OCI-LY7 (cell line): Measurements from ENCODE around the gene ANO4. TPM values are rescaled to one million over a fixed set of nuclear protein-coding genes. Genes with fewer than 3 reads are reported as not detected.

ENCODE experiments used
- BruUV-seq: library from RNA; stranded (reverse); fragments of 400-500 nt; replicated peaks from 2 replicates; lab custom pipeline; 2021; lab: Mats Ljungman, UMichigan
- CTCF ChIA-PET: fragments of 300-600 bp; sonication (Branson Sonifier 250); formaldehyde crosslinking; loops from one replicate; lab custom pipeline; 2022; ENCODE audit warnings: antibody characterized with exemption; ENCODE audit not compliant: unreplicated experiment; lab: Charles Lee
- POLR2A ChIA-PET: fragments of 300-600 bp; sonication (Branson Sonifier 250); formaldehyde crosslinking; loops from one replicate; lab custom pipeline; 2022; ENCODE audit warnings: antibody characterized with exemption; lab: Charles Lee
- DNase-seq: peaks from one replicate; pipeline ENCODE4 v3.0.0-alpha.2; 2015; ENCODE audit warnings: low spot score
- H2AFZ ChIP-seq: fragments of 200-600 bp; sonication (generic), shearing (Covaris generic); 2 replicates; pipeline ENCODE4 v1.6.1; 2014; ENCODE audit warnings: mild to moderate bottlenecking, antibody characterized with exemption, low read length, moderate library complexity
- H3K27ac ChIP-seq: fragments of 200-600 bp; sonication (generic); 2 replicates; pipeline ENCODE4 v1.5.1; 2014; ENCODE audit warnings: mixed run types, low read depth, mild to moderate bottlenecking, moderate library complexity, low read length, inconsistent platforms; ENCODE audit not compliant: poor library complexity, severe bottlenecking
- H3K36me3 ChIP-seq: fragments of 200-600 bp; sonication (generic); 2 replicates; pipeline ENCODE4 v1.6.1; 2014; ENCODE audit warnings: mild to moderate bottlenecking, antibody characterized with exemption, low read length, moderate library complexity, mixed read lengths; ENCODE audit not compliant: insufficient read depth
- H3K4me1 ChIP-seq: fragments of 200-600 bp; sonication (generic); 2 replicates; pipeline ENCODE4 v1.5.1; 2014; ENCODE audit warnings: mild to moderate bottlenecking, low read length; ENCODE audit not compliant: insufficient read depth, poor library complexity, severe bottlenecking
- H3K4me2 ChIP-seq: fragments of 200-600 bp; sonication (generic); 2 replicates; pipeline ENCODE4 v1.6.1; 2014; ENCODE audit warnings: mild to moderate bottlenecking, low read length
- H3K4me3 ChIP-seq: fragments of 200-600 bp; sonication (generic); 2 replicates; pipeline ENCODE4 v1.5.1; 2014; ENCODE audit warnings: mild to moderate bottlenecking, low read depth, low read length; ENCODE audit not compliant: poor library complexity, severe bottlenecking
- H3K79me2 ChIP-seq: fragments of 200-600 bp; sonication (generic); 2 replicates; pipeline ENCODE4 v1.6.1; 2016; ENCODE audit warnings: low read depth, mild to moderate bottlenecking, low read length, moderate library complexity, mixed read lengths; ENCODE audit not compliant: insufficient read depth
- H3K9me2 ChIP-seq: fragments of 200-600 bp; sonication (generic); 2 replicates; pipeline ENCODE4 v1.6.1; 2016; ENCODE audit warnings: mild to moderate bottlenecking, low read length, mixed read lengths; ENCODE audit not compliant: insufficient read depth
- H3K9me3 ChIP-seq: fragments of 200-600 bp; sonication (generic); 2 replicates; pipeline ENCODE4 v1.6.1; 2014; ENCODE audit warnings: mild to moderate bottlenecking, mixed run types, low read length, mixed read lengths
- H4K20me1 ChIP-seq: fragments of 200-600 bp; sonication (generic); 2 replicates; pipeline ENCODE4 v1.6.1; 2014; ENCODE audit warnings: mild to moderate bottlenecking, antibody characterized with exemption, low read length, moderate library complexity, mixed read lengths; ENCODE audit not compliant: insufficient read depth
- CTCF ChIP-seq: fragments of 200-600 bp; sonication (generic); conservative IDR thresholded peaks from 2 replicates; pipeline ENCODE4 v1.5.1; 2014; ENCODE audit warnings: mild to moderate bottlenecking, antibody characterized with exemption, low read length, moderate library complexity, mixed read lengths
- EZH2phosphoT487 ChIP-seq: fragments of 200-600 bp; sonication (generic); IDR thresholded peaks from 2 replicates; pipeline ENCODE4 v1.6.1; 2018; ENCODE audit warnings: low read depth, borderline replicate concordance, mild to moderate bottlenecking, mixed run types, antibody characterized with exemption, low read length, moderate library complexity, mixed read lengths
- intact Hi-C: fragments of 100-400 bp; cut with micrococcal nuclease; formaldehyde crosslinking; loops from one replicate; pipeline ENCODE4 v1.10.0; 2022; ENCODE audit not compliant: unreplicated experiment
- total RNA-seq, 2 experiments: library from RNA; depleted of rRNA in 1 of 2; stranded (reverse); fragments of >200 nt in 1 of 2; shearing (Covaris generic) in 1 of 2; gene quantifications; 2 replicates each; pipeline ENCODE4 v1.2.3, GENCODE V29; 2014 to 2022

The ANO4 gene
- total RNA-seq, 2 experiments from 2014 or later, result not detected

DNA sequence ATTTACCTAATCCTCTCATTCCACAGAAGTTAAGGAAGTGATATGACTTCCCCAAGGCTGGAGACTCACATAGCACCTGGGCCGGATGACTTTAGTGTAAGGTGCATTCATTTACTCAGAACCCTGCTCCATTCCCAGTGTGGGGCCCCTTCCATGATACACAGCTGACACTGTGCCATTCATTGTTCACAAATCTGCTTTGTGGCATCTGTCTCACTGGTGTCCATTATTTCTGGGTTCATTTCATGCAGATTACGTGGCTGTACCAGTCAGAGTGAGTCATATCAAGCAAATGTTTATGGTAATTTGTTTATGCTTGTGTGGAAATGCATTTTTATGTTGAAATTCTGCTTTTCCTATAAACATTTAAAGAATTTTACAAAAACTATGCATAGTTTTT, 5.2 kb downstream of the ANO4 start:
- Histone ChIP-seq H3K4me3 (no peak overlapping the region), H3K4me2 (no peak overlapping the region), H3K27ac (no peak overlapping the region), H3K9me2 (no peaks in the 10 kb centered on the region), H4K20me1 (no peaks in the 10 kb centered on the region), H3K4me1 (no peaks in the 10 kb centered on the region), H2AFZ (no peak overlapping the region), H3K79me2 (no peaks in the 10 kb centered on the region), H3K9me3 (no peaks in the 10 kb centered on the region), H3K36me3 (no peaks in the 10 kb centered on the region)
- ChIA-PET CTCF (no interaction called here), POLR2A (no interaction called here)
- intact Hi-C loops, result no loop called here
- no peak for DNase-seq
- no peak for TF ChIP-seq EZH2phosphoT487
- no peak for TF ChIP-seq CTCF
- no TSS peak for BruUV-seq

DNA sequence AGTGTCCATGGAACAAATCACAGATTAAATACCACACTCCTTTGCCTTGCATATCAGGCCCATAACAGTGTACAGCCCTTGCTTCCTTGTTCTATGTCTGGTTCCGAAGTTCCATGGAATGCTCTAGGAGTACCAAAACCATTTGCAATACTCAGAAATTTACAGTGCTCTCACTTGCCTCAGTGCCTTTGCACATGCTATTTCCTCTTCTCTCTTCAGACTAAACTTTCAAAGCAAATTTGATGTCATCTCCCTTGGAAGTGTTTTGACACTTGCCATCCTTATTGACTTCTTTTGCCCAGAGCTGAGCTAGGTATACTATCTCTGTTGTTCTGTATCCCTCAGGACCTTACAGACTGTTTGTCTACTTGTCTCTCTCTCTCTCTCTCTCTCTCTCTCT, 6.1 kb downstream of the ANO4 start:
- DNase-seq, result no peak
- Histone ChIP-seq H3K36me3 (no peaks in the 10 kb centered on the region), H3K4me1 (no peaks in the 10 kb centered on the region), H2AFZ (no peak overlapping the region), H3K9me2 (no peaks in the 10 kb centered on the region), H4K20me1 (no peaks in the 10 kb centered on the region), H3K27ac (no peak overlapping the region), H3K79me2 (no peaks in the 10 kb centered on the region), H3K9me3 (no peaks in the 10 kb centered on the region), H3K4me2 (no peak overlapping the region), H3K4me3 (no peak overlapping the region)
- ChIA-PET POLR2A (no interaction called here), CTCF (no interaction called here)
- TF ChIP-seq CTCF (no peak), EZH2phosphoT487 (no peak)
- intact Hi-C loops, result no loop called here
- BruUV-seq, result no TSS peak

DNA sequence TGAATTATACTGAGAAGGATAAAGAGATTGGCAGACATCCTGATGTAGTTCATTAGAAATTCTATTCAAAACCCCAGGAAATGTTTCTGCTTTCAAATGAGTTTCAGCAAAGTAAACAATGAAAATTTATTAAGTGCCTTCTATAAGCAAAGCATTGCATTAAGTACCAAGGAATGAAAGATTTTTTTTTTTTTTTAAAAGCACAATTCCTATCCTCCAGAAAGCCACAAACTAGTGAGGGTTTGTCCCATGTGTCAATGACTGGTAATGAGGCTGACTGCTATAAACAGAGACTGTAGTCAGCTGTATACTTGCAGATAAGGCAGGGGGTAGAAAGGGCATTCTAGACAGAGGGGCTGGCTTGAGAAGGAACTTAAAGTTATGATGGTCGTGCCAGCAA, 6.7 kb downstream of the ANO4 start:
- TF ChIP-seq CTCF (no peak), EZH2phosphoT487 (no peak)
- Histone ChIP-seq H3K27ac (no peak overlapping the region), H3K9me2 (no peaks in the 10 kb centered on the region), H3K4me2 (no peak overlapping the region), H3K36me3 (no peaks in the 10 kb centered on the region), H2AFZ (no peak overlapping the region), H3K4me3 (no peak overlapping the region), H3K9me3 (no peaks in the 10 kb centered on the region), H4K20me1 (no peaks in the 10 kb centered on the region), H3K4me1 (no peaks in the 10 kb centered on the region), H3K79me2 (no peaks in the 10 kb centered on the region)
- POLR2A ChIA-PET, result interaction anchor here (0.6 kb wide), 1 partner anchor 94 kb away, joined by 4 read pairs; no protein-coding TSS in a partner anchor
- CTCF ChIA-PET, result no interaction called here
- no peak for DNase-seq
- BruUV-seq, result no TSS peak
- intact Hi-C loops, result no loop called here
